Dedifferentiated amniotic fluid mesenchymal stem cell (primary cell): Measurements from ENCODE around the gene CLEC17A.
A peak's percentile ranks its signal among the peaks of the same experiment; 100 is the strongest.
"Not testable (repeated sequence)": the region's sequence is repeated elsewhere in the genome, so short reads cannot be mapped to it uniquely, and the experiment has no call there.

Experiments
- DNase-seq: peaks from one replicate; pipeline ENCODE4 v3.0.0-alpha.2; 2016; ENCODE audit errors: extremely low spot score

Gene CLEC17A

GRCh38 chr19:14582894-14583340 lies at the start of gene CLEC17A:
CLEC17A (plus strand) TSS chr19:14583084; CDS start chr19:14583161, 77 bp downstream.
- no peak for DNase-seq

DNA sequence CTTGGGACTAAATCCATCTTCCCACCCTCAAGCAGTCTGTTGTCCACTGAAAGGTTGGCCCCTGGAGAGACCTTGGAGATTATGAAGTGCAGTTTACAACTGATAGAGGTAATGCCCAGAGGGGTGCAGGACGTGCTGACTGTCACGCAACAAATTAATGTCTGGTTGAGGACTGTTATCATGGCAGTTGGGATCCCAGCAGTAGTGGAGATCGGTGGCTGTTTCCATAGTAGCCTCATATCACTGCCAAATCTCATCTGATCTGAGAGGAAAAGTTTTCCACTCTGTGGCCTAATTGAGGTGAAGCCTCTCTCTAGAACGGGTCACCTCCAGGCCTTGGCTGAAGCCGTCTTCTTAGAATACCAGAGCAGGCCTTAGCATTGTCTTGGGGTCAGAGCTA lies 49.4 kb upstream of the CLEC17A start:
- no peak for DNase-seq

DNA sequence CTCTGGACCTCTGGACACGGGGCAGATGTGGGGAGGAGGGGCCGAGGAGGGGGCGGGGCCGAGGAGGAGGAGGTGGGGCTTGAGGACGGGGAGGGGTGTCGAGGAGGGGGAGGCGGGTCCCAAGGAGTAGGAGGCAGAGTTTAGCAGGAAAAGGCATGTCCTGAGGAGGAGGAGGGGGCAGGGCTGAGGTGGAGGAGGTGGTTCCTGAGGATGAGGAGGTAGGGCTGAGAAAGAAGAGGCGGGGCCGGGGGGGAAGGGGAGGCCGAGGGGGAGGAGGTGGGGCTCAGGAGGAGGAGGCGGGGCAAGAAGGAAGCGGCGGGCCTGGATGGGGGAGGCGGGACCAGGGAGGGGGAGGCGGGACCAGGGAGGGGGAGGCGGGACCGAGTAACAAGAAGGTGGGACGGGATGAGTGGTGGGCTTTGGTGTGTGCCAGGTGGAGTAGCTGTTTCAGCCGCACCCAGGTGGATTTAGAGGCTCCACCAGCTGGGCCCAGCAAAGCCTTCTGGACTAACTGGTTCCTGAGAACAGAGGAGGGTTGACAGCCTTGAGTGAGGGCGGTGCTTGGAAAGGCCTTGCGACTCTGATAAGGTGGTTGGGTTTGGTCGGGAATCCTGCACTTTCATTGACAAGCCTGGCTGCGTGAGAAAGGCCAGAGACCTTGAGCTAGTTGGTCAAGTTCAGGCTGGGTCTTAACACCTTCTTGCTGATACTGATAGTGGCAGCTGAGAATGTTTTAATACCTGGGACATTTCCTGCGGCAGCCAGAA lies 45.8 kb upstream of the CLEC17A start:
- no peak for DNase-seq

DNA sequence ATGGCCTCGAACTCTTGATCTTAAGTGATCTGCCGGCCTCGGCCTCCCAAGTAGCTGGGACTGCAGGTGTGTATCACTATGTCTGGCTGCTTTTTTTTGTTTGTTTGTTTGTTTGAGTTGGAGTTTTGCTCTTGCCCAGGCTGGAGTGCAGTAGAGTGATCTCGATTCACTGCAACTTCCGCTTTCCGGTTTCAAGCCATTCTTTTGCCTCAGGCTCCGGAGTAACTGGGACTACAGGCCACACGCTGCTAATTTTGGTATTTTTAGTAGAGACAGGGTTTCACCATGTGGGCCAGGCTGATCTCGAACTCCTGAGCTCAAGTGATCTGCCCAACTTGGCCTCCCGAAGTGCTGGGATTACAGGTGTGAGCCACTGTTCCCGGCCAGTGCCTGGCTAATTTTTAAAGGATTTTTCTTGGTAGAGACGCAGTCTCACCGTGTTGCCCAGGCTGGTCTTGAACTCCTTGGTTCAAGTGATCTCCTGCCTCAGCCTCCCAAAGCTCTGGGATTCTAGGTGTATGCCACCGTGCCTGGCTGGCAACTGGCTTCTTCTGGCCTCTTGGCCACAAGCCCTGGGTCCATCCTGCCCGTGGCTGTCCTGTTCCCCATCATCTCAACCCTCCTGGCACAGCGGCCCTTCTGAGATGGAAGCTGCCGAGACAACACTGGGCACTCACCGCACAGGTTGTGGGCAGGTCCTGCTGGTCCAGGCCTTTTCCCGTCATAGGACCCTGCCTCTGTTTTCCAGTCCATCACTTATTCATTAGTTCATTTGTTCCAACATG lies 42.0 kb upstream of the CLEC17A start:
- DNase-seq = no peak

GRCh38 chr19:14541979-14542378 lies 40.9 kb upstream of the CLEC17A start:
- not testable (repeated sequence) for DNase-seq

GRCh38 chr19:14542711-14543328 lies 40.1 kb upstream of the CLEC17A start:
- DNase-seq = no peak

GRCh38 chr19:14544047-14544446 lies 38.8 kb upstream of the CLEC17A start:
- DNase-seq = no peak

GRCh38 chr19:14544977-14545715 lies 37.7 kb upstream of the CLEC17A start:
- no peak for DNase-seq

- no peak for DNase-seq
Observed at GRCh38 chr19:14545716-14546082, 37.2 kb upstream of the CLEC17A start.

- no peak for DNase-seq
Observed at GRCh38 chr19:14550201-14550754, 32.6 kb upstream of the CLEC17A start.

DNA sequence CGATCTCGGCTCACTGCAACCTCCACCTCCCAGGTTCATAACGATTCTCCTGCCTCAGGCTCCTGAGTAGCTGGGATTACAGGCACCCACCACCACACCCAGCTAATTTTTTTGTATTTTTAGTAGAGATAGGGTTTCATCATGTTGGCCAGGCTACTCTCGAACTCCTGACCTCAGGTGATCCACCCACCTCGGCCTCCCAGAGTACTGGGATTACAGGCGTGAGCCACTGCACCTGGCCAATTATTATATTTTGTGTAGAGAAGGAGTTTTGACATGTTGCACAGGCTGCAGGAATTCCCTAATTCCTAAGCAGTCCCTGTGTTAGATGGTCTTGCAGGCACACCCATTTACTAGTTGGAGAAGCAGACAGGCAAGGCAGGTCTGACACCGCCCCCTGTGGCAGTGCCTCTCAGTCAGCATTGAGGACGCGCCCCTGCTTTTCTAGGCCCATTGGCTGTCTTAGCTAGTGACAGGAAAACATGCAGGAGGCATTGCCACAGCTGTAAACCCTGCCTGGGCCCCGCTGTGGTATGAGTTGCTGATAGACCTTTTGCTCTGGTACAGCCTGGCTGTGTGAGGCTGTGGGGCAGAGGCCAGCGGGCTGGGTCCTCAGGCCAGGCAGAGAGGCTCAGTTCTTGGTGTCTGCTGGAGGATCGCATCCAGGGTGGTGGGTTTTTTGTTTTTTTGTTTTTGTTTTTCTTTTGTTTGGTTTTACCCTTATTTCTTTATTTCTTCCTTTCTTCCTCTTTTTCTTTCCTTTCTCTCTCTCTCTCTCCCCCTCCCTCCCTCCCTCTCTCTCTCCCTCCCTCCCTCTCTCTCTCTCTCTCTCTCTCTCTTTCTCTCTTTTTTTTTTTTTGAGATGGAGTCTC lies 31.5 kb upstream of the CLEC17A start:
- not testable (repeated sequence) for DNase-seq

- not testable (repeated sequence) for DNase-seq
Observed at GRCh38 chr19:14552006-14552360, 30.9 kb upstream of the CLEC17A start.

GRCh38 chr19:14553042-14553938 lies 29.6 kb upstream of the CLEC17A start:
- no peak for DNase-seq

GRCh38 chr19:14553939-14554243 lies 29.0 kb upstream of the CLEC17A start:
- no peak for DNase-seq

DNA sequence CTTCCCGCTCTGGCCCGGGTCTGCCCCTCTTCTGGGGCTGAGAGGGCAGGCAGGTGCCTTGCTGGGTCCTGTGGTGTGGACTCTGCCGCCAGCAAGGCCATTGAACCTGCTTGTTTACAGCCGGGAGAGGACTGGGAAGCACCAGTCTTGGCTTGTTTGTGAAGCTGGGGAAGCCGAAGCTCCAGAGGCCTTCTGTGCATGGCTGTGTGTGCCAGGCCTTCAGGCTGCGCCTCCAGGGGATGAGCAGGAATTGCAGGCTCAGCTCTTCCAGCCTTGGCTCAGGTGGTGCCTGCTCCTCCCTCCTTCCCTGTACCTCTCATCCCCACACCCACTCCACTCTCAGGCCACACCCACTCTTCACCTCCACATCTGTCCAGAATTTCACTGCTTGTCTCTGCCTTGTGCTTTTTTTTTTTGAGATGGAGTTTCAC lies 28.5 kb upstream of the CLEC17A start:
- no peak for DNase-seq

- DNase-seq = no peak
Observed at GRCh38 chr19:14555918-14556661, 26.8 kb upstream of the CLEC17A start.

DNA sequence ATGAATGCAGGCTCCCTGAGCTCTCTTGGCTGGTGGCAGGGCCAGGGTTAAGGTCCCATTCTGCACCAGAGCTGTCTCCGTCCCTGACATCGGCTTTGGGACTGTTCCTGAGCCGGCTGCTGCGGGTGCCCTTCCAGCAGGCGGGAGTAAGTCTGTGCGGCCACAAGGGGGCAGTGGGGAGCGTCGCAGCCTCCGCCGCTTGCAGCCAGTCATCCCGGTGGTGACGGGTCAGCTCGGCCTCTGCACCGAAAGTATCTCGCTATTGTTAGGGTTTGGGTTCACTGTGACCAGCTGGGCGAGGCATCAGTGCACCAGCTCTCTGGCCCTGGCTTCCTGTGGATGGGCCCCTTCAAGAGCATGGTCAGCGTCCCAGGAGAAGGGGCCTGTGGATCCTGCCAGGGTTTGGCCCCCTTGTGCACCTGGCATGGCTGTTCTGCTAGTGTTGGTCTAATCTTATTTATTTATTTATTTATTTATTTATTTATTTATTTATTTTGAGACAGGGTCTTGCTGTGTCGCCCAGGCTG lies 26.2 kb upstream of the CLEC17A start:
- peak; percentile 65 for DNase-seq

- DNase-seq = no peak
Observed at GRCh38 chr19:14558370-14559066, 24.4 kb upstream of the CLEC17A start.
